ENCODE data around the gene CDC27.
"Not testable (repeated sequence)": the region's sequence is repeated elsewhere in the genome, so short reads cannot be mapped to it uniquely, and the experiment has no call there.

CDC27 gene, protein sequence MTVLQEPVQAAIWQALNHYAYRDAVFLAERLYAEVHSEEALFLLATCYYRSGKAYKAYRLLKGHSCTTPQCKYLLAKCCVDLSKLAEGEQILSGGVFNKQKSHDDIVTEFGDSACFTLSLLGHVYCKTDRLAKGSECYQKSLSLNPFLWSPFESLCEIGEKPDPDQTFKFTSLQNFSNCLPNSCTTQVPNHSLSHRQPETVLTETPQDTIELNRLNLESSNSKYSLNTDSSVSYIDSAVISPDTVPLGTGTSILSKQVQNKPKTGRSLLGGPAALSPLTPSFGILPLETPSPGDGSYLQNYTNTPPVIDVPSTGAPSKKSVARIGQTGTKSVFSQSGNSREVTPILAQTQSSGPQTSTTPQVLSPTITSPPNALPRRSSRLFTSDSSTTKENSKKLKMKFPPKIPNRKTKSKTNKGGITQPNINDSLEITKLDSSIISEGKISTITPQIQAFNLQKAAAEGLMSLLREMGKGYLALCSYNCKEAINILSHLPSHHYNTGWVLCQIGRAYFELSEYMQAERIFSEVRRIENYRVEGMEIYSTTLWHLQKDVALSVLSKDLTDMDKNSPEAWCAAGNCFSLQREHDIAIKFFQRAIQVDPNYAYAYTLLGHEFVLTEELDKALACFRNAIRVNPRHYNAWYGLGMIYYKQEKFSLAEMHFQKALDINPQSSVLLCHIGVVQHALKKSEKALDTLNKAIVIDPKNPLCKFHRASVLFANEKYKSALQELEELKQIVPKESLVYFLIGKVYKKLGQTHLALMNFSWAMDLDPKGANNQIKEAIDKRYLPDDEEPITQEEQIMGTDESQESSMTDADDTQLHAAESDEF

DNA sequence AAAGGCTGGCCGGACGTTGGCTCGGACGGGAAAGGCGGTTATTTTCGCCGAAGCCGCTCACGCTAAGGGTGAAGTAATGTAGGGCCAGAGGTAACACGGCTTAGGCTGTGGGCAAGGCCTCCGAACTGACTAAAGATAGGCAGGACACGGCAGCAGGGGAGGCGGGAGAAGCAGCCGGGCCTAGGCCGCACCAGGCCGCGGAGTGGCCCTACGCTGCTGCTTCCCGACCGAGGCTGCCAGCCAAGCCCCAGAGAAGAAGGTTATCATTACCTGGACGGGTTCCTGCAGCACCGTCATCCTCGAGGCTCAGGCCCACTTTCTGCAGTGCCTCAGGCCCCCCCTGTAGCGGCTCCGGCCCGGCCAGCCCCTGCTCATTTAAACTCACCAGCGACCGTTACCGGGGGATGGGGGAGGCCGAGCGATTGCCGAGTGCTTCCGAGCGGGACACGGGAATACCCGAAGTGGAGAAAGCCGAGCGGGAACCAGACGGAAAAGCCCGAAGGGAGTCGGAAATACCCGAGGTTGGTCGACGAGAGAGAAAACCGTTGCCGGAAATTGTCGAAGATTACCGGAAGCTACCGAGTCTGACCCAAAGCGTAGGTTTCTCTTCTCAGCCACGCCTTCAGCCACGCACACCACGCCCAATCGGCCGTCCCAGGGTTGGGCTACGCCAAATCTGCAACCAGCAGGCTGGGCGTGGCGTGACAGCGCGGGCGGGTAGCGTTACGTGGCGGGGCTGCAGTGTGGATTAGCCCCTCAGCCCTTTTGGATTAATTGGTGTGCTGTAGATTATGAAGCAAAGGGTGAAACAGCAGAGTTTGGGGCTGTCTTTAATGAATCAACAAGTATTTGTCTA, at the start of gene CDC27:
Gene CDC27, minus strand, starts transcription at position 420 of the 856 bp plus-strand sequence. Its CDS starts 123 bp downstream, at position 297.
- peak; percentile 100 for DNase-seq

- no peak for DNase-seq
Observed at GRCh38 chr17:47238321-47239010, 49.4 kb upstream of the CDC27 start.

GRCh38 chr17:47237841-47238240, 48.7 kb upstream of the CDC27 start:
- DNase-seq, result no peak

DNA sequence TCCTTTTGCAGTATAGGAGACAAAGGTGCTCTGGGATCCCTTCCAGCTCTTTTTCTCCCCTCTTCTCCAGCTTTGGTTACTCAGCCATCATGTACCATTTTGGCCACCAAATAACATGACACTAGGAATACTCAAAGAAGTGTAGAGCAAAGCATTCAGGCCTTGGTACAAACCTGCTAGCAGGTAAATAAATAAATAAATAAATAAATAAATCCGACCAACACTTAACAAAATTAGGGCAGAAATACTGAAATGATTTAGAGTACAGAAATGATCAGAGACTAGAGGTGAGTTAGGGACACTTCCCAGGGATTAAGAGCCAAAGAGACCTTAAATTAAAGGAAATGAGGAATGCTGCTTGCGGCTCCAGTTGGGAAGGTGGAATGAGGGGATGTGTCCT, 46.8 kb upstream of the CDC27 start:
- no peak for DNase-seq

GRCh38 chr17:47235506-47235905, 46.4 kb upstream of the CDC27 start:
- DNase-seq, result no peak

- no peak for DNase-seq
Observed at GRCh38 chr17:47232465-47232864, 43.4 kb upstream of the CDC27 start.

GRCh38 chr17:47231866-47232265, 42.8 kb upstream of the CDC27 start:
- DNase-seq, result no peak

- no peak for DNase-seq
Observed at GRCh38 chr17:47231334-47231733, 42.2 kb upstream of the CDC27 start.

DNA sequence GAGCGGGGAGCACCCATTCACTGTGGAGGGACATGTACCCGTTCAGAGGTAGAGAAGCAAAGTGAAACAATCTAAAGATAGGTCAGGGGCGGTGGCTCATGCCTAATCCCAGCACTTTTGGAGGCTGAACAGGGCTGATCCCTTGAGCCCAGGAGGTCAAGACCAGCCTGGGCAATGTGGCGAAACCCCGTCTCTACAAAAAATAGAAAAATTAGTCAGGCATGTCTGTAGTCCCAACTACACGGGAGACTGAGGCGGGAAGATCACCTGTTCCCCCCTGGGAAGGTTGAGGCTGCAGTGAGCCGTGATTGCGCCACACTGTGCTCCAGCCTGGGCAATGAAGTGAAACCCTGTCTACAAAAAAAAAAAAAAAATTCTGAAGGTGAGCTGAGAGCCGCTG, 41.8 kb upstream of the CDC27 start:
- no peak for DNase-seq

DNA sequence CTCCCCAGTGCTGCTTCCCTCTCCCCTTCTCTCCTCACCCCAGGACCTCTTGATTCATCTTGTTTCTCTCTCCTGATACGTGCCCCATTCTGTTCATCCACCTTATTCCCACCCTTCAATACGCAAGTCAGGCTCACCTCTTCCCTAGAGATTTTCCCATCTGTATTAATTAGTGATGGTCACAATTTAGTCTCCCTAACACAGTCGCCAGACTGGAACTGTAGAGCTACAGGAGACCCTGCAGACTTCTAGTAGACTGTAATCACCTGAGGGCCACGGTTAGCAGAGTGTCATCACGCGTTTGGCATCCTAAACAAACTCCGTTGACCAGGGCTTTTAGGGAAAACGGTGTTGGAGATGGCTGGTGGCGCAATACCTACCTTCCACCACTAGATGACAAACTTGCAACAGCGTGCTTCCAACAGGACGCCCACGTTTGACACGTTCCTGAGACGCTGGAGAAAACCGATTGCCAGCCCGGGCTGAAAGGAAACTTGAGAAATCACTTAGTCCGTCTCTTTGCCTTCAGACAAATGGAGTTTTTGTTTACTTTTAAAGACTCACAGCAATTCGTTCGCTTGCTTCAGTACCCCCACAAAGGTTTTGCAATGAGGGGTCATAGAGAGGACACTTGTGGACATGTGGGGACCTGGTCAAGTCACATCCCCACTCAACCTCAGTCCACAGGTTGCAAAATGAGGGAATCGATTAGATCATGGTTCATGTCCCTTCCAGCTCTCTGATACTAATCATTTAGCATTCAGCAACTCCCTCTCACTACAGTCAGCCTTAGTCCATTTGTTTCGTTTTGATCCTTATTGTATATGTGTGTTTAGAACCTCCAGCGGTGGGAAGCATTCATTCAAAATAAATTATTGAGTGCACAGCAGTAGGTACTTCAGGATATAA, 40.7 kb upstream of the CDC27 start:
- peak; percentile 66 for DNase-seq

GRCh38 chr17:47227862-47228261, 38.8 kb upstream of the CDC27 start:
- no peak for DNase-seq

DNA sequence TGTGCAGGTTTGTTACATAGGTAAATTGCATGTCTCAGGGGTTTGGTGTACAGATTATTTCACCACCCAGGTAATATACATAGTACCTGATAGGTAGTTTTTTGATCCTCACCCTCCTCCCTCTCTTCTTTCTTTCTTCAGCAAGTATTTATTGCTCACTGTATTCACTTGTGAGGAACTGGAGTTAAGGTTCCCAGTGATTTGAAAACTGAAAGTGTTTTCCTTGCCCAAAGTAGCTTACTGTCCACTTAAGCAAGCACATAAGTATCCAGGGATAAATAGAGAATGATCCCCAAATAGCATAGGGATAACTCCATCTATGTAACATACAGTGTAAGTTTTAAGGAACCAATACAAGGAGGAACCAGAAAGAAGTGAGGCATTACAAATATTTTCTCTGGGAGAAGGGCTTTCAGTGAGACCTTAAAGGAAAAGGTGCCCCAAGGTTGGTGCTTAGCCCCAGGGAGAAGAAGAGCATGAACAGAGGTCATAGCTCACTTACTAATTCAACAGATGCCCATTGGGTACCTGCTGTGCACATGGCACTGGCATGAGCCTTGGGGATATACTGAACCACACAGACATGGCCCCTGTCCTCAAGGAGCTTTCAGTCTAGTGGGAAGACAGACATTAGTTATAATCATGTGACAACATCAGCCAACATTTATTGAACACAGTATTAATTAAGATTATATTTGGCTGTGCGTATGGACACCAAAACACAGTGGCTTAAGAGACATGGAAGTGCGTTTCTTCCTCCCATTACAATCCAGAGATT, 37.0 kb upstream of the CDC27 start:
- no peak for DNase-seq

- DNase-seq, result no peak
Observed at GRCh38 chr17:47225436-47225858, 36.4 kb upstream of the CDC27 start.

- no peak for DNase-seq
Observed at GRCh38 chr17:47224966-47225365, 35.9 kb upstream of the CDC27 start.

DNA sequence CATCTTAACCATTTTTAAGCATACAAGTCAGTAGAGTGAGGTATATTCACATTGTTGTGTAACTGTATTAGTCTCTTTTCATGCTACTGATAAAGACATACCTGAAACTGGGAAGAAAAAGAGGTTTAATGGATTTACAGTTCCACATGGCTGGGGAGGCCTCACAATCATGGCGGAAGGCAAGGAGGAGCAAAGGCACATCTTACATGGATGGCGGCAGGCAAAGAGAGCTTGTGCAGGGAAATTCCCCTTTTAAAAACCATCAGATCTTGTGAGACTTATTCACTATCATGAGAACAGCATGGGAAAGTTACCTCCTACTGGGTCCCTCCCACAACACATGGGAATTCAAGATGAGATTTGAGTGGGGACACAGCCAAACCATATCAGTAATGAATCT, 35.0 kb upstream of the CDC27 start:
- DNase-seq, result not testable (repeated sequence)

DNA sequence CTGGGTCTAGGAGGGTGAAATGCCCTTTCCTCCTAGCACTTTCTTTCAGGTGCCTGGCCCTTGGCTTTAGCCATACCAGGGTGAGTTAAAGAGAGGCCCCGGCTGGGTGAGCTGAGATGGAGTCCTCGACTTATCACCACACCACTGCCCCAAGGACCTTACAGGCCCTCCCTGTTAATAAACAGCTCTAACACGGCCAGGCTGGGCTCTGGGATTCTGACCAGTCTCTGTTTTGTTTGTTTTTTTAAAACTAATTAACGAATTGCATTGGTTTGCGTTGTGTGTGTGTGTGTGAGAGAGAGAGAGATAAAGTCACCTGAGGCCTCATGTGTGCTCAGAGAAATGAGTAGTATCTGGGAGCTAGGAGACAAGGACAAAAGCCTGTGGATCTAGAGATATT, 34.4 kb upstream of the CDC27 start:
- DNase-seq, result no peak

DNA sequence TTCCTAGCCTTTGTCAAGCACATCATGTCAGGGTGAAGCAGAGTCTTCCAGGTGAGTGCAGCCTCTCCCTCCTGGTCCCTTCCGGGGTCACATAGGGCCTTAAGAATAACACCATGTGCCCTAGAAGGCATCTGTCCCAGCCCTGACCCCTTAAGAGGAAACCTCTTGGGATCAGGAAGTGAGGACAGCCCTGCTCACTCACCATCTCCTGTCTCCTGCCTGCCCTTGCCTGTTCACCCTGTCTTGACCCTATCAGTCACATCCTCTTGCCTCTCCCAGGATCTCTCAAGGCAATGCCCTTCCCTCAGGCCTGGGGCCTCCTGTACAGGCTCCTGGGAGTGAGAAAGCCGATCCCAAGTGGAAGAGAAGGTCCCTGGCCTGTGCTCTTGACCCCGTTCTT, 33.9 kb upstream of the CDC27 start:
- DNase-seq, result no peak

GRCh38 chr17:47222047-47222446, 33.0 kb upstream of the CDC27 start:
- no peak for DNase-seq

- no peak for DNase-seq
Observed at GRCh38 chr17:47221154-47221553, 32.1 kb upstream of the CDC27 start.

DNA sequence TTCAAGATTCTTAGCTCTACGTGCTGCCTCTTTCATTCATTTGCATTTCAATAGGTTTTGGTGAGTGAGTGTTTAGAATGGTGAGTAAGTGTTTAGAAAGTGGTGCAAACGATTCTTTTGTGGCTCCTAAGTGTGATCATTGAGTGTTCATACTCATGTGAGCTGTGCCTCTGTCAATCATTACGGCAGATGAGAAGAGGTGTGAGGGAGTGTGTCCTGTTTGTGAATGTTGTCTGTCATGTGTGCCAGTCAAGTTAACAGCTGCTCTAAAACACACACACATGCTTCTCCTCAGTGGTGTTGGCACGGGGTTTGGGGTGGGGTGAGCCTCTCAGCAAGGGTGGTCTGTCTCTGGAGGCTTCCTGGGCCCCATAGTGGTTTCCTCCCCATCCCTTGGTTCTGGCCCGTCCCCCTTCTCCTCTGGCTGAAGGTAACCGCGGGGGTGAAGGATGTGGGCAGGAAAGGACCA, 31.5 kb upstream of the CDC27 start:
- no peak for DNase-seq
